ENCODE data around the gene KLC1.

- TF ChIP-seq CTCF (IDR thresholded peaks at IDR 0.05), result no peak
- no peak for TF ChIP-seq EP300 (IDR thresholded peaks at IDR 0.05)
Observed at GRCh38 chr14:103709814-103710213, 80.8 kb downstream of the KLC1 start.

All from sigmoid colon (tissue), 4 donors.